HG03139 (cell line): ENCODE data around the gene KIFAP3.
"Not testable (repeated sequence)": the region's sequence is repeated elsewhere in the genome, so short reads cannot be mapped to it uniquely, and the experiment has no call there.

ENCODE experiments used
- ATAC-seq: cut with Tn5 transposase; IDR thresholded peaks from one replicate; pipeline ENCODE4 v1.9.1; 2021; ENCODE audit not compliant: unreplicated experiment

KIFAP3 gene

DNA sequence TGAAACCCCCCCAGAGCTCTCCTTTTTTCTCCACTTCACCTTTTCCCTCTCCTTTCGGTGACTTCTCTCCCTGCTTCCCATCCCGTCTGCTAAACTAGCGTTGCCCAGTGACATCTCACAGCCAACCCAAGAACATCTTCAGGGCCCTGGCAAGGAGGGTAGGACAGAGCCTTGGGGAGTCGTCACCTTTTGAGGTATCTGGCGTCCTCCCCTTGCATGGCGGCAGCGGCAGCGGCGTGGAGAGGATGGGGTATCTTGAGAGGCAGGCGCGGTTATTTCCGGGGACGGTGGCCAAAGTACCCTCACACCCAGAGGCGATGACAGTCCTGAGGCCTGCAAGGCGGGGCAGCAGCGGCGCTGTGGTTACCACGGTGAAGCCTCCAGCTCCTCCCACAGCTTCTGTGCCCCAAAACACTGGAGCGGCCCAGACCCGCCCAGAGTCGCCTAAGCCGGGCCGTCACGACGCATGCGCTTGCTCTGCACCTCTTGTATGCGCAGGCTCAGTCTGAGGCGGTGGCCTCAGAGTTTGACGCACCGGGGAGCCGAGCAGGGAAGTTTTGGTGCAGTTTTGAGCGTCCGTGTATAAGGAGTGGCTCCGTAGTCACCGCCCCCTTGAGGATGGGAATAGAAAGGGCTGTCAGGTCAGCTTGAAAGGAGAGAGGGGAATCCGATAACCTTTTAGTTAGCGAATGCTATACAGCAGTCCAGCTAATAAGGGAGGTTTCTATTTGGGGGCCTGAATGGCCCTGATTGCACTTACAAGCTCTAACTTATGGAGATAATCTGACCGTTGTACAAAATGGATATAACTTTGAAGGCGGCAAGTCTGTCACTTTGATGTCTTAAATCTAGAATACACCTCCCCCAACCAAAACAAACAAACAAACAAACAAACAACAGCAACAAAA is at the start of gene KIFAP3:
TSS of gene KIFAP3 (minus strand) at position 446 of the 908 bp plus-strand sequence. CDS start at position 218, 228 bp downstream.
- peak; percentile 98 for ATAC-seq

DNA sequence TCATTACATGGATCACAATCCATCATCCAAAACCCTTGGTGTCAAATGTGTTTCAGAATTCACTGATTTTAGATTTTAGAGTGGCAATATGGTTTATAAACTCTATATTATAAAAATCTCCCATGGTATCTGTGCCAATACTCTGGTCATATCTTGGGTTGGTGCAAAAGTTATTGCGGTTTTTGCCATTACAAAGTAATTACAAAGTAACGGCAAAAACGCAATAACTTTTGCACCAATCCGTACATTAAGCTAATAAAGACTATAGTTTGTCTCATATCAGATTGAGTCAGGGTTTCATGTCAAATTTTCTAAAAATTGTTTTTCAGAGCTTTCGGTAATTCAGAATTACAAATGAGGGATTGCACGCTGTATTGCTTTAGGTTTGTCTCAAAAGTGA is 47.9 kb upstream of the KIFAP3 start:
- ATAC-seq = no peak

DNA sequence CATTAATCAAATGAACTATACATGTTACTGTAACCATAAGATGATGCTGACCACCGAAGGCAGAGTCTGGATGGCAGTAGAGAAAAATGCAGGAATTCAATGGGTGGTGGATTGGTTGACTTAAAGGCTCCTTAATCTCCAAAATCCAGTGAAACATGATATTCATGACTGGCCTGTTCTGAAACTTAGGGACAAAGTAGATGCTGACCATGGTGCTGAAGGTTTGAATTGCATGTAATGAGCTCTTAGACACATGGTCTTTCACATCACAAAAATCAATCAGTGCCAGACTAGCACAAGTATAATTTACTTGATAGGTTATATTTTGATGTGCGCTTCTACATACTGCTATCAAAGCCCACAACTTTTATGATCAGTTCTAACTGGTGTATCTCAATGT is 40.4 kb upstream of the KIFAP3 start:
- ATAC-seq = no peak

DNA sequence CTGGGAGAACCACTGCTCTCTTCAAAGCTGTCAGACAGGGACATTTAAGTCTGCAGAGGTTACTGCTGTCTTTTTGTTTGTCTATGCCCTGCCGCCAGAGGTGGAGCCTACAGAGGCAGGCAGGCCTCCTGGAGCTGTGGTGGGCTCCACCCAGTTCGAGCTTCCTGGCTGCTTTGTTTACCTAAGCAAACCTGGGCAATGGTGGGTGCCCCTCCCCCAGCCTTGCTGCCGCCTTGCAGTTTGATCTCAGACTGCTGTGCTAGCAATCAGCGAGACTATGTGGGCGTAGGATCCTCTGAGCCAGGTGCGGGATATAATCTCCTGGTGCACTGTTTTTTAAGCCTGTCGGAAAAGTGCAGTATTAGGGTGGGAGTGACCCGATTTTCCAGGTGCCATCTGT is 38.6 kb upstream of the KIFAP3 start:
- ATAC-seq = not testable (repeated sequence)

DNA sequence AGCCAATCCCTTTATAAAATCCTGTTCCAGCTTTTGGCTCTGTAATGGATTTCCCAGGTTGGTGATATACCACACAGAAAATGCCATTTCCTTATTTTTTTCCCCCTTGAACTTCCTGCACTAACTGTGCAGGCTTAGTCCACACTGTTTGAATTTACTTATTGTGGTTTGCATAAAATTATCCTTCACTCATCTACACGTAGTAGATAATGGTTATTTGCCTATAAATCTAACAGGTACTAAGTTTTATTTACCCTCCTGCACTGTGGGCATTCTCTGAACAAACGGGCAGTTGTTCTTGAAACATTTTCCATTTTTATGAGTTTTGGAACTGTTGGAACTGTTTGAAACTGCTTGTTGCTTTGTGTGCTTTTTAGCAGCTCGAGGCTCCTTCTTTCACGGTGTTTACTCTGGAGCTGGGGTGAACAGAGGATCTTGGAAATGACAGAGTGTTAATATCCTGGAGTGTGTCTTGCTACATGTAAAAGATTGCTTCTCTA is 23.0 kb upstream of the KIFAP3 start:
- ATAC-seq = no peak

DNA sequence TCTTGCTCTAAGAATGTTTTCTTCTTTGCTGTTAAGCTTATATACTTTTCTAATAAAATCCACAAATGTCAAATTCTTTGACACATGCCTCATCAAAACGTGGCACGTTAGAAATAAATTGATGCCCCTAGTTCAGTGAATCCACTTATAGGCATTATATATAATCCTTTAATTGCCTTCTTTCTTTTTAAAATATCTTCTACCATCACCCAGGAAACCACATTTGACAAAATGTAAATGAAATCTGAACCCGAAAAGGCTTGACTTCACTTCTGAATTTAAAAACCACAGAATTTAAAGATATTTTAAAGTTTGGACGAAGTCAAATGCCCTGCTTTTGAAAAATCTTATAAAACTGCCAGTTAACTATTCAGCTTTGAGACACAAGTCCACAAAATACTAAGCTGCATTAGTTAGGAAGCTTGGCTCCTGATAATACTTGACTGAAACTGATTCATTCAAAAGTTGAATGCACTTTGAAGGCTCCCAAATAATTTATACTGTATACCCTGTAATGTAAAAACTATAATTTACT is 22.4 kb upstream of the KIFAP3 start:
- ATAC-seq = no peak

DNA sequence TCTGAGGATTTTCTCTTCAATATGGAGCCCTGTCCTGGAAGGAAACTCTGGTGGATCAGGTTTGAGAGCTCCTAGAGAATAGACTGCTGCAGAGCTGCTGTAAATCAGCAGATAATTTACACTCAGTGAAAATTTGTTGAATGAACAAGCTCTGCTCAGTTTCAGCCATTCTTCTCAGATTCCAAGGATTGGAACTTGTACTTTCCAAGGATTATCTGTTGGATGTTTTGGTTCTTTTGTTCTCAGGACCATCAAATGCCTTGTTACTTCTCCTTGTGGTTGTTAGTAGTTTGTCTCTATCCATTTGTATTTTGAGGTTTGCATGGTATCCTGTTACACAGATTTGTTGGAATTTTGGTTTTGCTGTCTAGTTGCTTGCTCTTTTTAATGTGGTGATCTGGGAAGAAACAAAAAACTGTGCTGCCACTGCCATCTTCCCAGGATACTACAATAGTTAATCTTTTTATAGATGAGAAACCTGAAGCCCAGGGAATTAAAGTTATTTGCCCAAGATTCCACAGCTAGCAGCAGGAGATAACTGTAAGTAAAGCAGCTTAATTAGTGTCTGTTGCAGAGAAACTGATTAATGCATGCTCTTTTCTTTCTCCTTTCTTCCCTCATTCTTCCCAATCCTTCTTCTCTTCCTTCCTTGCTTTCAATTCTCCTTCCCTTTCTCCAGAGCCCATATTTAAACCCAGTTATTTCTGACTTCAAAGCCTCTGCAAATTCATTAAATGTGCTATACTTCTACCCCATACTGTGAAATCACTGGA is 21.7 kb upstream of the KIFAP3 start:
- no peak for ATAC-seq

DNA sequence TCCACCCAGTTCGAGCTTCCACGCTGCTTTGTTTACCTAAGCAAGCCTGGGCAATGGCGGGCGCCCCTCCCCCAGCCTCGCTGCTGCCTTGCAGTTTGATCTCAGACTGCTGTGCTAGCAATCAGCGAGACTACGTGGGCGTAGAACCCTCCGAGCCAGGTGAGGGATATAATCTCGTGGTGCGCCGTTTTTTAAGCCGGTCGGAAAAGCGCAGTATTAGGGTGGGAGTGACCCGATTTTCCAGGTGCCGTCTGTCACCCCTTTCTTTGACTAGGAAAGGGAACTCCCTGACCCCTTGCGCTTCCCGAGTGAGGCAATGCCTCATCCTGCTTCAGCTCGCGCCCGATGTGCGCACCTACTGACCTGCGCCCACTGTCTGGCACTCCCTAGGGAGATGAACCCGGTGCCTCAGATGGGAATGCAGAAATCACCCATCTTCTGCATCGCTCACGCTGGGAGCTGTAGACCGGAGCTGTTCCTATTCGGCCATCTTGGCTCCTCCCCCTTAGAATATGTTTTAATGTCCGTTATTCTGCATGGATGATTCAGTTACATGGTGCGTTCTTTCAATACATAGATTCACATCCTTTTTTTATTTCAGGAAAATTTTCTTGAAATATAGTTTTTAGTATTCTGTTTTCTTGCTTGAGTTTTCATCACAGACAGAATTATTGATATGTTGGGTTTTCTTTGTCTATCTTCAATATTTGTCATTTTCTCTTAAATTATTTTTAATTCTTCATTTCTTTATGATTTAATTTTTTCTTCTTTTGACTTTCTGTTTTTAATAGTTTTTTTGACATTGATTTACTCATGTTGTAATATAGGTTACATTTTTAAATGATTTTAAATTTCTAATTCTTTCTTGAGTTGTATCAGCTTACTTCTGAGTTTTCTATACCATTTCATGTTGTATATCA is 20.5 kb upstream of the KIFAP3 start:
- ATAC-seq = not testable (repeated sequence)

DNA sequence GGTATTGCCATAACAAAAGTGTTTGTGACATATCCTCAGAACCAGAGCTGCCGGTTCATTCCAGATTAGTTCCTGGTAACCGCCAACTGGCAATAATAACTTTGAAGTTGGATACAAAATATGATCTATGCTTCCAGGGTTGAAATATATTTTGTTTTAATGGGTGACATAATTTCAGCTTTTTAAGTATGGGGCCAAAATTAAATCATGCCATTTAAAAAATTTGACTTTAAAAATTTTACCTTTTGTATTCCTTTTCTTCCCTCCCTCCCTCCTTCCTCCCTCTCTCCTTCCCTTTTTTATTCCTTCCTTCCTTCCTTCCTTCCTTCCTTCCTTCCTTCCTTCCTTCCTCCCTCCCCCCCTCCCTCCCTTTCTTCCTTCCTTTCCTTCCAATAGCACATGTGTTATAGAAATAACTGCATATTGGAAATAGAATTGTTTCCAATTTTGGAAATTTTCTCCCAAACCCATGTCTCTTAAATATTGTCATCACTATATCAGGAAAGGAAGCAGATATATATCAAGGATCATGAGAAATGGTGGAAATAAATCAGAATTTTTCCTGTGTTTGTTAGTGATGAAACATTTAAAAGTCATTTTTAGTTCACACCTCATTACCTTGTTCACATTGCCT is 12.0 kb upstream of the KIFAP3 start:
- ATAC-seq = no peak

DNA sequence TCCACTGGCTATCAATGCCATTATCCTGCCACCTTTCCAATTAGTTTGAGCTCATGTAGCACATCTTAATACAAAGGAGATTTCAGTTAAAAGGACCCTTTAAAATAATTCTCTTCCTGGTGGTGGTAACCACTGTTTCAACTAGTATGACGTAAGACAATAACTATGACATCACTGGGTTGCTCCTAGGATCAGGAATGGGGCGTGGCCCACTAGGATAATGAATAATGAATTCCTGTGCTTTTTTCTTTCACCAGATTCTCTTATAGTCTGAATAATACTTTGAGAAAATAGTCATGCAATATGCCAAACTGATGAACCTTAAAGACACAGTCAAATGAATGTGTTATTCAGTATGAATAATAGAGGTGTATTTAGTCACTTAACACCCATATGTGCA is 10.6 kb upstream of the KIFAP3 start:
- no peak for ATAC-seq

DNA sequence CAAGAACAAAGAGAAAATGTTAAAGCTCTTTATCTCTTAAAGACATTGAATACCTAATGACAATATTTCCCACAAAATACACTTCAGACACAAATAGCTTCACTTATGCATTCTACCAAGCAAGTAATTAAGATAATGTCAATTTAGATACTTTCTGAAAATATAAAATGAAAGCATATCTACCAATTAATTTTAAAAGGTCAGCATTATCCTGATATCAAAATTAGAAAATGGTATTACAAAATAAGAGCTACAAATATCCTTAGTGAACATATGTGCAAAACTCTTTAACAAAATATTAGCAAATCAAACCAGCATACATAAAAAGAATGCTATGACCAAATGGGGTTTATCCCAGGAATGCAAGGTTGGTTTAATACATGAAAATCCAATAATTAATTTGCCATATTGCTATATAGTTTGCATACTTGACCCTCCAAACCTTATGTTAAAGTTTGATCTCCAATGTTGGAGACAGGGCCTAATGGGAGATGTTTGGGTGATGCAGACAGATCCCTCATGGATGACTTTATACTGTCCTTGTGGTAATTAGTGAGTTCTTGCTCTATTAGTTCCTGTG is 4.2 kb upstream of the KIFAP3 start:
- no peak for ATAC-seq

DNA sequence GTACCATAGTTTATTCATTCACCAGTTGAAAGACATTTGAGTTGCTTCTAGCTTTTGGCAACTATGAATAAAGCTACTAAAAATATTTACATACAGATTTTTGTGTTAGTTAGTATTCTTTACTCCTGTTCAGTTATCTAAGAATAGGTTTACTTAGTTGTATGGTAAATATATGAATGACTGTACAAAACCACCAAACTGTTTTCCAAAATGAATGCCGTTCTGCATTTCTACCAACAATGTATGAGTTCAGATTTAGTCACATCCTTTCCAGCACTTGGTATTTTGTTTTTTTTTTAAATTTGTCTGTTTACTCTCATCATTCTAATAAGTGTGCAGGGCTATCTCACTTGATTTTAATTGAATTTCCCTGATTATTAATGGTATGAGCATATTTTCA is 3.4 kb upstream of the KIFAP3 start:
- no peak for ATAC-seq

DNA sequence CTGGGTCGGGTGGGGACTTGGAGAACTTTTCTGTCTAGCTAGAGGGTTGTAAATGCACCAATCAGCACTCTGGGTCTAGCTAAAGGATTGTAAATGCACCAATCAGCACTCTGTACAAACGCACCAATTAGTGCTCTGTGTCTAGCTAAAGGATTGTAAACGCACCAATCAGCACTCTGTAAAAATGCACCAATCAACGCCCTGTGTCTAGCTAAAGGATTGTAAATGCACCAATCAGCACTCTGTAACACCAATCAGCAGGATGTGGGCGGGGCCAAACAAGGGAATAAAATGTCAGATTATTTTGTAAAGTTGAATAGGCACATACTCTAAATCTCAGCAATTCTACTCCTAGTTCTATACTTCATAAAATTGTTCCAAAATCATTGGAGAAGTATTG is 2.5 kb upstream of the KIFAP3 start:
- ATAC-seq = not testable (repeated sequence)

DNA sequence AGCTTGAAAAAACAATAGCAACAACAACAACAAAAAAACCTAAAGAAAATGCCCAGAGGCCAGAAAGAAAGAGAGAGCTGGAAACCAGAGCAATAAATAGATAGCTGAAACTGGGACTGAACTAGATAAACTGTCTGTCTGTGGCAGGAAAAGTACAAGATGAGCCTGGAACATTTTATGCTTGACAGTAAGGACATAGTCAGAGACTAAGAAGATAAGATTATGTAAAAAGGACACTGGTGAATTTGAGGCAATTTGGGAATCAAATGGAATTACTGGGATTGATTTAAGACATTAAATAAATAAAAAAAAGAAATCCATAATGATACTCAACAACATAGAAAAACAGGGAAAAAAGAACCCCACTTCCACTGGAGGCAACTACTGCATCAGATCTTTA is 1.7 kb upstream of the KIFAP3 start:
- no peak for ATAC-seq

DNA sequence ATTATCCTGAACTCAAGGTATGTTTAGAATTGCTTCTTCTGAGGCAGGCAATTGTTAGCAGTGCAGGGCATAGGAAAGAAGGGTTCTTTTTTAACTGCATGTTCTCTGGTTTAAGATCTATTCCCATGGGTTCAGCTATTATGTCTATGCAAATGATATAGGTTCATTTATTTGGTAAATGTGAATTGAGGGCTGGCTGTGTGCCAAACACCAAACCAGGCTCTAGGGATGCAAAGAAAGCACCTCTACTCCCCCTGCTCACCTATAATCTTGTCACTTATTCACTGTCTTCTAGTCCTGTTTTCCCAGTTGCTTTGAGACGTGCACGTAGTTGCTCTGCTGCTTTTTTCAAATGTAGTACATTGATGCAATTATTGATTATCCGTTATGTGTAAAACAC is 691 bp upstream of the KIFAP3 start:
- ATAC-seq = no peak

DNA sequence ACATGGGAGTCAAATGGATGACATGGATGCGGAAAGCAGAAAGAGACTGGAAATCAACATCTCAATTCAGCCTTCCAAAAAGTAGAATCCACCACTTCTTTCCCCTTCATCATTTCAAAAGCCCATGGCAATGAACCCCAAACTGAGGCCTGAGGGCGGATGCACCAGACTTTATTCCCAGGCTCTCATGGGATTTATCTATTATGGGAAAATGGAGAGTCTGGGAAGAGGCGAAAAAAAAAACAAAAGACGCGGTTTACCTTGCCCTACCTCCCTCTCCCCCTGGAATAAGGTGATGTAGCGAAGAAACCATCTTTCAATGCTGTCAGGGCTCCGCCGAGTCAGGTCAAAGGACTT is 624 bp downstream of the KIFAP3 start:
- ATAC-seq = no peak

DNA sequence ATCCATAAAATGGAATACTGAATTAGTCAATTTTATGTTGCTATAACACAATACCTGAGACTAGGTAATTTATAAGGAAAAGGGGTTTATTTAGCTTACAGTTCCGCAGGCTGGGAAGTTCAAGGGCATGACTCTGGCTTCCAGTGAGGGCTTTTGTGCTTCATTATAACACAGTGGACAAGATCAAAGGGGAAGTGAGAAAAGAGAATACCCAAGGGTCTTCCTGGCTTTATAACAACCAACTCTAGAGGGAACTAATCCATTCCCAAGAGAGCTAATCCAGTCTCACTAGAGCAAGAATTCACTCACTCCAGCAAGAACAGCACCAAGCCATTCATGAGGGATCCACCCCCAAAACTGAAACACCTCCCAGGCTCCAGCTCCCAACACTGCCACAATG is 3.1 kb downstream of the KIFAP3 start:
- ATAC-seq = no peak

DNA sequence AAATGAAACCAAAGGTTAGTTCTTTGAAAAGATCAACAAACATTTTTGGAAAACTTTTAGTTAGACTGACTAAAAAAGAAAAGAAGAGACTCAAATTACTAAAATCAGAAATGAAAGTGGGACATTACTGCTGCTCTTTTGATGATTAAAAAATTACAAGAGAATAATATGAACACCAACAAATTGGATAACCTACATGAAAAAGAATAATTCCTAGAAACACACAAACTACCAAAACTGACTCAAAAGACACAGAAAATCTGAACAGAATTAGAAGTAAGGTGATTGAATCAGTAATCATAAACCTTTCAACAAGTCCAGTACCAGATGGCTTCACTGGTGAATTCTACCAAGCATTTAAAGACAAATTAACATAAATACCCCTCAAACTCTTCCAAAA is 5.6 kb downstream of the KIFAP3 start:
- ATAC-seq = no peak

DNA sequence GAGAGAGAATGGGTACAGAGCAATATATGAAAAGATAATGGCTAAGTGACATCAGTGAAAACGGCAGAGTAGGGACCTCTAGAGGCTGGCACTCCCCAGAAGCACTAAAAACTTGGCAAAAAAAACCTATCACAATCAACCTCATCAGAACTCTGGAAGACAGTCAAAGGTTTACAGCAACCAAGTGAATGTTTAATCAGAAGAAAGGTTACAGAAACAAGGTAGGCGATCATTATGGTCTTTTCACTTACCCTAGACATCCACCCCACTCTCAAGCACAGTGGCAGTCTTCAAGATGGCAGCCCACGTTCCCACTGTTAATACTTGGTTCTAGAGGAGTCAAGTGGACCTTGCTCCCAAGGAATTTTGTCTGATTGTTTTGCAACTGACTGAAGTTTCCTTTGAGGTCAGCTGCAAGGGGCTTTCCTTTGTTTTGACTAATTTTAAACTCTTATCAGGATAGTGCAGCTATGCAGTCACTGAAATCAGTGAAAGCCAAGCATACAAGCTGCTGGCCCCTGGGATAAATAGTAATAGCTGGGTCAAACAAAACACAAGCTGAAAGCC is 7.2 kb downstream of the KIFAP3 start:
- peak; percentile 44 for ATAC-seq

DNA sequence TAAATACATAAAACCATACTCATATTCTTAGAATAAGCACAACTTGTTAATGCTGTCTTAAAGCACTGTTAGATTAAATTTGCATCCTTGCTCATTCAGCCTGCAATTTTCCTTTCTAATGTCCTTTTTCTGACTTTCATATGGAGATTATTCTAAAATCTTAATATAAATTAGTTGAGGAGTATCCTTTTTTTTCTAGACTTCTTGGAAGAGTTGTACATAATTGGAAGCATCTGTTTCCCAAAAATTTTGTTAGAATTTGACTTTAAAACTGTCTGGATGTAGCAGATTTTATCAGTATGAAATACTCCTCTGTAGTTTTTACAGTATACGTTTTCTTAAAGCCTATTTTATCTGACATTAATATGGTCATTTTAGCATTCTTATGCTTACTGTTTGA is 9.7 kb downstream of the KIFAP3 start:
- ATAC-seq = no peak
